GM21825 (cell line): ENCODE data around the gene SYT5.

Experiments
- ATAC-seq: cut with Tn5 transposase; IDR thresholded peaks from one replicate; pipeline ENCODE4 v1.9.1; 2021; ENCODE audit warnings: mild to moderate bottlenecking, moderate library complexity; ENCODE audit not compliant: unreplicated experiment

SYT5 gene

GRCh38 chr19:55147545-55148251 is 32.4 kb downstream of the SYT5 start:
- no peak for ATAC-seq

DNA sequence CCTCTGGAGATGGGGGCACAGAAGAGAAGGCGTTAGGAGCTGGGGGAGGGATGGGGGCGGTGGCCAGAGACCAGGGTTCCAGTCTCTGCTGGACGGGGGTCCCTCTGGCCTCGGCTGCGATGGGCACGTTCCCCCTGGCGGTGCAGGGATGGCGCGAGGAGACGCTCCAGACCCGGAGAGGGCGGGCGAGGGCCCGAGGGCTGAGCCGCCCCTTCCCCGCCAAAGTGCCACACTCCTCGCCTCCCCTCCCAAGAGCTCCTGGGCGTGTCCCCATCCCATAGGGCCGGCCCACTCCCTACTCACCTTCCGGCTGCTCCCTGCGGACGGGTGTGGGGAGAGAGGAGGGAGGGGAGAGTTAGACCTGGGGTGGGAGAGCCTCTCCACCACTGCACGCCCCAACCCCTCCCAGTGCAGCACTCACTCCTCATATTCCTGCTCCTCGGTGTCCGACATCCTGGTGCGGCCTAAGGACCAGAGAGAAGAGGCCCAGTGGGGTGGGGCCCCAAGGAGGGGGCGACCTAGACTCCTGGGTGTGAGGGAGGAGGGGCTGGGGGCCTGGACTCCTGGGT is 33.3 kb downstream of the SYT5 start:
- no peak for ATAC-seq

DNA sequence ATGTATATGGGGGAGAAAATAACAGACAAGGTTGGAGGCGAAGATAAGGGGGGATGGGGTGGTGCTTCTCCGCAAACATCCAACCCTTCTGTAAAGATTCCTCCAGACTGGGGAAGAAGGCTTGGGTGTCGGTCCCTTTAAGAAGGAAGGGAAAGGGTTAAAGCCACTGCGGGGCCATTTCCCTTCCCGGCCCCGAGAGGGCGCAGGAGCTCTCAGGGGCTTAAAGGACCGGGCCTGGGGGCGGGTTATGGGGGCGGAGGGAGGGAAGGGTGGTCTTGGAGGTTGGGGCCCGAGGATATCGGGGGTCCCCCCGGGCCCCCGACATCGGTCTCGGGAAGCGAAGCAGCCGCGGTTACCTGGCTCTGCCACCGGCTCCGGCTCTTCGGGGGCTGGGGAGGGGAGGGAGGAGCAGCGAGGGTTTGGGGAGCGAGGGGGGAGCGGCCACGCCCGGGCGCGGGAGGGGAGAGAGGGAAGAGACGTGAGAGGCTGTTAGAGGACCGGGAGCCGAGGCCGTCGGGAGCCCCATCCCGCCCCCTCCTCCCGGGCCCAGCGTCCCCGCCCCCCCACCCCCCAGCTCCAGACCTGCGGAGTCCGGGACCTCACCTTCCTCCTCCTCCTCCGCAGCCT is 33.9 kb downstream of the SYT5 start:
- ATAC-seq, result no peak

GRCh38 chr19:55145232-55145631 is 34.9 kb downstream of the SYT5 start:
- no peak for ATAC-seq

GRCh38 chr19:55141696-55142095 is 38.4 kb downstream of the SYT5 start:
- ATAC-seq, result no peak

GRCh38 chr19:55137915-55138314 is 42.2 kb downstream of the SYT5 start:
- no peak for ATAC-seq

- ATAC-seq, result no peak
These were observed 43.5 kb downstream of the SYT5 start for GRCh38 chr19:55136399-55137102.

- ATAC-seq, result no peak
These were observed 45.4 kb downstream of the SYT5 start for GRCh38 chr19:55134736-55135135.

GRCh38 chr19:55133639-55134444 is 46.2 kb downstream of the SYT5 start:
- no peak for ATAC-seq

DNA sequence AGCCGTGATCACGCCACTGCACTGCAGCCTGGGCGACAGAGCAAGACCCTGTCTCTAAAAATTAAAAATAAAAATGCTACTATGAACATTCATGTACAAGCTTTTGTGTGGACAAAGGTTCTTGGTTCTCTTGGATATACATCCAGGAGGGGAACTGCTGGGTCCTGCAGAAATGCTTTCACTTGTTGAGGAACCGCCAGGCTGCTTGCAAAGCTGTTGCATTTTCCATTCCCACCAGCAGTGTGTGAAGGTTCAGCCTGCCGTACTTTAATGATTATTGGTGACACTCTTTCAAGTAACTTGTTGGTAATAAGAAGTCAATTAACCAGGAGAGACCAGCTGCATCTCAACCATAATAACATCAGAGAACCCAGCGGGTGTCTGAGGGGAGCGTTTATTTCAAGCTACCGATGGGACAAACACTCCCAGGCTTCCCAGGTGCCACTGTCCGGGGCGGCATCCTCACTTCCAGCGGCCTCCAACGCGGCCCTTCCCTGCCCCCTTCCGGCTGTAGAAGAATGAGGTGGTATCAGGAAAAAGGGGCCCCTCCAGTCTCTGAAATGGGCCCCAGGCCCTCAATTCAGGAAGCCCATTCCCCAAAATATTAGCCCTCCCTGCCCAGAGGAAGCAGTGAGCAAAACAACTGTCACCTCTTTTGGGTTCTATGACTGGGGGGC is 47.5 kb downstream of the SYT5 start:
- ATAC-seq, result no peak

GRCh38 chr19:55131421-55131820 is 48.7 kb downstream of the SYT5 start:
- ATAC-seq, result no peak
